Kidney (tissue), 22 donors: ENCODE data around the gene APOA1. TPM values are rescaled to one million over a fixed set of nuclear protein-coding genes. Genes with fewer than 3 reads are reported as not detected.

Experiments used
- DNase-seq, 5 donors: peaks; one replicate each; pipeline ENCODE4 v3.0.0-alpha.2; 2013 to 2020
- FAIRE-seq: peaks from 2 replicates; lab custom pipeline; 2012; peaks lifted over from hg19 to GRCh38; lab: Jason Lieb, UNC
- H3K27ac ChIP-seq, 2 donors: one replicate each; pipeline ENCODE4 v1.7.0; 2013; ENCODE audit warnings: low read depth in 2 of 2, low read length in 2 of 2, inconsistent platforms in 1 of 2
- H3K27me3 ChIP-seq: one replicate; pipeline ENCODE4 v1.7.1; 2013; ENCODE audit warnings: low read length, inconsistent platforms; ENCODE audit not compliant: control insufficient read depth, insufficient read depth
- H3K36me3 ChIP-seq, 3 donors: one replicate each; pipeline versions ENCODE4 v1.7.0 to v1.7.1; 2013; ENCODE audit warnings: low read length in 3 of 3, control low read depth in 1 of 3, inconsistent platforms in 1 of 3; ENCODE audit not compliant: insufficient read depth in 3 of 3, control insufficient read depth in 2 of 3
- H3K4me1 ChIP-seq, 3 donors: one replicate each; pipeline versions ENCODE4 v1.7.0 to v1.7.1; 2013; ENCODE audit warnings: low read length in 3 of 3, inconsistent platforms in 1 of 3, low read depth in 1 of 3; ENCODE audit not compliant: control insufficient read depth in 2 of 3, insufficient read depth in 2 of 3
- H3K4me3 ChIP-seq, 3 donors: one replicate each; pipeline versions ENCODE4 v1.7.0 to v1.8.1; 2013; ENCODE audit warnings: low read length in 3 of 3, control low read depth in 1 of 3, inconsistent platforms in 1 of 3
- H3K9ac ChIP-seq, 3 donors: one replicate each; pipeline versions ENCODE4 v1.7.0 to v1.7.1; 2013; ENCODE audit warnings: low read length in 3 of 3, control low read depth in 1 of 3, inconsistent platforms in 1 of 3
- H3K9me3 ChIP-seq, 3 donors: one replicate each; pipeline versions ENCODE4 v1.7.0 to v1.7.1; 2013; ENCODE audit warnings: low read length in 3 of 3, control low read depth in 1 of 3, inconsistent platforms in 1 of 3; ENCODE audit not compliant: control insufficient read depth in 2 of 3, insufficient read depth in 1 of 3
- CTCF ChIP-seq: IDR thresholded peaks from 3 replicates; pipeline ENCODE4 v1.5.1; 2012; ENCODE audit warnings: mild to moderate bottlenecking, moderate library complexity, borderline replicate concordance; ENCODE audit not compliant: insufficient read depth; ENCODE audit errors: extremely low read depth
- intact Hi-C: fragments of 100-400 bp; cut with DNase I; formaldehyde crosslinking; loops from one replicate; pipeline ENCODE4 v1.11.1; 2022
- long read RNA-seq, 10 donors: library from polyadenylated mRNA in 1 of 10; unstranded in 1 of 10; transcript quantifications; one replicate each; pipeline ENCODE4 v2.0.0 and lab custom pipeline, GENCODE V29; 2021 to 2026
- polyA plus RNA-seq: library from polyadenylated mRNA; stranded (reverse); fragments of 350-450 nt; fragmentation: Illumina TruSeq; extraction: RNeasy Lipid Tissue Mini Kit (QIAGEN cat#74804); gene quantifications from one replicate; pipeline ENCODE4 v1.2.3, GENCODE V29; 2014; ENCODE audit warnings: low read depth, low replicate concordance; ENCODE audit not compliant: insufficient read depth
- total RNA-seq: library from RNA; stranded (reverse); fragmentation: NEBNext Ultra II Directional; extraction: Animal tissue kit (Norgen Biotek cat#: 25700); gene quantifications from one replicate; pipeline ENCODE4 v1.2.1, GENCODE V29; 2021
- donor health status: control.
- donor health status: control.
- donor health status: control.
- donor health status: control.
- donor health status: control.
- donor health status: DM: yes; HTN: yes; CAD: no.
- donor health status: Normal renal cell carcinoma (clear cell type).

Gene APOA1
- total RNA-seq (not detected), polyA plus RNA-seq (2.0 TPM)
- long read RNA-seq, donor 1, transcript APOA1-204 (3 exons, 1,088 nt), result minor isoform, 25 of 63 reads
- long read RNA-seq, donor 1, transcript APOA1-201 (4 exons, 1,227 nt), result major isoform, 36 of 63 reads
- long read RNA-seq, donor 1, partial matches to known transcripts, result 0 of 63 reads
- long read RNA-seq, donor 1, other reads (novel, unspliced or antisense), result 0 of 63 reads
- long read RNA-seq, donor 2, transcript APOA1-204 (3 exons, 1,088 nt), result minor isoform, 26 of 73 reads
- long read RNA-seq, donor 2, transcript APOA1-201 (4 exons, 1,227 nt), result major isoform, 47 of 73 reads
- long read RNA-seq, donor 2, partial matches to known transcripts, result 0 of 73 reads
- long read RNA-seq, donor 2, other reads (novel, unspliced or antisense), result 0 of 73 reads
- long read RNA-seq, donor 3, transcript APOA1-204 (3 exons, 1,088 nt), result minor isoform, 49 of 128 reads
- long read RNA-seq, donor 3, transcript APOA1-201 (4 exons, 1,227 nt), result major isoform, 70 of 128 reads
- long read RNA-seq, donor 3, partial matches to known transcripts, result 7 of 128 reads
- long read RNA-seq, donor 3, other reads (novel, unspliced or antisense), result 0 of 128 reads
- long read RNA-seq, donor 4, transcript APOA1-204 (3 exons, 1,088 nt), result minor isoform, 22 of 56 reads
- long read RNA-seq, donor 4, transcript APOA1-201 (4 exons, 1,227 nt), result major isoform, 32 of 56 reads
- long read RNA-seq, donor 4, partial matches to known transcripts, result 0 of 56 reads
- long read RNA-seq, donor 4, other reads (novel, unspliced or antisense), result 0 of 56 reads
- long read RNA-seq, donor 5, transcript APOA1-201 (4 exons, 1,227 nt), result major isoform, 10 of 15 reads
- long read RNA-seq, donor 5, transcript APOA1-204 (3 exons, 1,088 nt), result minor isoform, 5 of 15 reads
- long read RNA-seq, donor 5, partial matches to known transcripts, result 0 of 15 reads
- long read RNA-seq, donor 5, other reads (novel, unspliced or antisense), result 0 of 15 reads
- long read RNA-seq, donor 6, transcript APOA1-201 (4 exons, 1,227 nt), result major isoform, 43 of 84 reads
- long read RNA-seq, donor 6, transcript APOA1-204 (3 exons, 1,088 nt), result minor isoform, 38 of 84 reads
- long read RNA-seq, donor 6, partial matches to known transcripts, result 0 of 84 reads
- long read RNA-seq, donor 6, other reads (novel, unspliced or antisense), result 0 of 84 reads
- long read RNA-seq, donor 7, partial matches to known transcripts, result 0 of 1 reads
- long read RNA-seq, donor 7, other reads (novel, unspliced or antisense), result 1 of 1 reads
- long read RNA-seq, donor 8, transcript APOA1-204 (3 exons, 1,088 nt), result minor isoform, 14 of 54 reads
- long read RNA-seq, donor 8, transcript APOA1-201 (4 exons, 1,227 nt), result major isoform, 33 of 54 reads
- long read RNA-seq, donor 8, partial matches to known transcripts, result 6 of 54 reads
- long read RNA-seq, donor 8, other reads (novel, unspliced or antisense), result 0 of 54 reads
- long read RNA-seq, donor 9, transcript APOA1-204 (3 exons, 1,088 nt), result minor isoform, 16 of 47 reads
- long read RNA-seq, donor 9, transcript APOA1-201 (4 exons, 1,227 nt), result major isoform, 30 of 47 reads
- long read RNA-seq, donor 9, partial matches to known transcripts, result 0 of 47 reads
- long read RNA-seq, donor 9, other reads (novel, unspliced or antisense), result 0 of 47 reads
- long read RNA-seq, donor 10, transcript APOA1-201 (4 exons, 1,227 nt), result major isoform, 46 of 90 reads
- long read RNA-seq, donor 10, transcript APOA1-204 (3 exons, 1,088 nt), result minor isoform, 42 of 90 reads
- long read RNA-seq, donor 10, partial matches to known transcripts, result 0 of 90 reads
- long read RNA-seq, donor 10, other reads (novel, unspliced or antisense), result 0 of 90 reads

- peak in 4 of 5 donors; percentile 55 to 84 (median 68) for DNase-seq
- H3K9me3 ChIP-seq, result no peaks in the 10 kb centered on the region
- no peak within 1 kb of the TSS for H3K4me3 ChIP-seq
- H3K36me3 ChIP-seq, result no peaks in the 10 kb centered on the region
- intact Hi-C loops, result no loop called here
- no peaks in the 10 kb centered on the region for H3K27me3 ChIP-seq
- H3K27ac ChIP-seq, result no peak within 1 kb of the TSS
- FAIRE-seq, result no peak
- H3K4me1 ChIP-seq, result peaks cover 0 to 8% (median 6%) of the 10 kb centered on the region in 3 donors
- H3K9ac ChIP-seq, result no peak within 1 kb of the TSS
- no peak for TF ChIP-seq CTCF
Observed at GRCh38 chr11:116837231-116838091, at the start of gene APOA1. Gene APOA1, minus strand, starts transcription at chr11:116837622. Its CDS starts 235 bp downstream, at chr11:116837387.

DNA sequence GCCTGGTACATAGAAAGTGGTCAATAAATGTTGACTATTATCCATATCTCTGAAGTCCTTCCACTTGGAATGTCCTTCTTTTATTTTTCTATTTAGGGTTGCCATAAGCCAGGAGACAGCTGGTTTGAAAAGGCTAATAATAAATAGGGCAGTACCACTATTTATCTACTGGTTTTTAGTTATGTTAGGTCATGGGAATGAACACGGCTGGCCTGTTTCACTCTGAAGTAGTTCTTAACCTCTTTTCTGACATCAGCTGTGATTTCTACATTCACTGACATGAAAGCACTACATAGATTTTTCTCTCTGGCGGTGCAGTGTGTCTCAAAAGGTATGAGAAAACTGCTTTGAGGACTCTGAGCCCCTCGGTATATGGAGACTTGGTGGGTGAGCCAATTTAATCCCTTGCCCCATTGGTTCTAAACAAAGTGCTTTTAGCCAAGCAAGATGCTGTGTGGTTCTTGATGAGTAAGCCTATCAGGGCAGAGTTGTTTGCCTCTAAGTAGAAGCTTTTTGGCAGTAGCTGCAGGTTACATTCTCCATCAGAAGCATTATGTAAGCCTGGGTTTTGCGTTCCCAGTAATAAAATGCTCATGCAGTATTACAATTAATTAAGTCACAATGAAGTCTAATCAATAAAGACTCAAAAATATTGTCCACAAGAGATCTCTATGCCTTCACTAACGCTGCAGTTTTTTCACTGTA lies 48.7 kb upstream of the APOA1 start:
- Histone ChIP-seq H3K4me3 (no peak overlapping the region), H3K9me3 (no peaks in the 10 kb centered on the region), H3K27ac (no peak overlapping the region), H3K4me1 (no peaks in the 10 kb centered on the region), H3K27me3 (no peaks in the 10 kb centered on the region), H3K9ac (no peak overlapping the region), H3K36me3 (peaks cover 0 to 10% (median 0%) of the 10 kb centered on the region in 3 donors)
- intact Hi-C loops, result no loop called here
- no peak for FAIRE-seq
- DNase-seq, result no peak
- TF ChIP-seq CTCF, result no peak
